HG02623 (cell line): ENCODE measurements around the gene TNP1.

Source experiments
- ATAC-seq: cut with Tn5 transposase; IDR thresholded peaks from one replicate; pipeline ENCODE4 v1.9.1; 2021; ENCODE audit warnings: moderate library complexity; ENCODE audit not compliant: unreplicated experiment

TNP1 gene

DNA sequence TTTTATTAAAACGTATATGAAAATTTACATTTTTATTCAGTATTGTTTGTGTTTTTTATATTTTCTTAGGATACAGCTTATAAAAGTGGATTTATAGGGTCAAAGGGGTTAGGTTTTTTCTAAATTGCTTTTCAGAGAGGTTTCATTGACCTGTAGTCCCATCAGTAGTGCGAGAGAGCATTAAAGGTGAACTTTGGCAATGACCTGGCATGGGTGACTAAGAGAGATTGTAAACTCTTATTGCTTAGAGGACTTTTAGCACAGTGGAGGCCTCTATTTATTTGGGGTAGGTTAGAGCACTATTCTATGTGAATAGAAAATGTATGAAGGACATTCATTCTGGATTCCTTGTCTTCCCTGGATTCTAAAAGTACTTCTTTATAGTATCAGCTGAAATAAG lies 16.0 kb upstream of the TNP1 start:
- no peak for ATAC-seq

DNA sequence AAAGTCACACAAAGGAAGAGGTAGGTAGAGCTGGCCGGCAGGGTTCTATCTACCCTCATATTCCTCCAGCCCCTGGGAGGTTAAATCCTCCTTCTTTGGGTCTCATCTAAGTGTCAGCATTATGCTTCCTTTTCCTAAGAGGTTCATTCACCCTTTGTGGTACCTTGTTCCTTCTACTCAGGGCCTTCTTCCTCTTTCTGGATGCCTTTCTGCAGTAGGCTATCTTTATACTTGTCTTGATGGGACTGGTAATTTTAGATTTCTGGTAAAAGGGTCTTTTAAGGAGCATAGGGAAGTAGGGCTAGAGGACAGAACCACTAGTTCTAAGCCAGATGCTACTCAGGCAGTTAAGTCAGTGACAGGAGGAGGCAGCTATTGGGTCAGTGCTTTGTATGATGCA lies 13.7 kb upstream of the TNP1 start:
- ATAC-seq, result no peak

GRCh38 chr2:216872624-216873023 lies 12.8 kb upstream of the TNP1 start:
- ATAC-seq, result no peak

DNA sequence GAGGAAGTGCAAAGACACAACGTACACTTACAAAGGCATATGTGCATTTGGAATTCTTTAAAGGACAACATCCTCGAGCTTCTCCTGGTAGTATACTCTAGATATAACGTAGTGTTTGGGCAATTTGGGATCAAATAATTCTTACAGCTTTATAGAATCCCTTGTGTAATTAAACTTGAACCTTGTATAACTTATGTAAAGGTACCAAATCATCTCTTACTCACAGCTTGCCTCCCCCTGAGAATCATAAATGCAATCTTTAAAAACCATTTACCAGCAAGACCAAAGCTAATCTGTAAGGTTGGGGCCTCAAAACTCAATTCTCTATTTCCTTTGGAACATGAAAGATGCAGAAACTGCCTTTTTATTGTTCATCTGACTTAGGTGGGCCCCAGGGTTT lies 12.2 kb upstream of the TNP1 start:
- ATAC-seq, result no peak

GRCh38 chr2:216871333-216871934 lies 11.6 kb upstream of the TNP1 start:
- ATAC-seq, result no peak

DNA sequence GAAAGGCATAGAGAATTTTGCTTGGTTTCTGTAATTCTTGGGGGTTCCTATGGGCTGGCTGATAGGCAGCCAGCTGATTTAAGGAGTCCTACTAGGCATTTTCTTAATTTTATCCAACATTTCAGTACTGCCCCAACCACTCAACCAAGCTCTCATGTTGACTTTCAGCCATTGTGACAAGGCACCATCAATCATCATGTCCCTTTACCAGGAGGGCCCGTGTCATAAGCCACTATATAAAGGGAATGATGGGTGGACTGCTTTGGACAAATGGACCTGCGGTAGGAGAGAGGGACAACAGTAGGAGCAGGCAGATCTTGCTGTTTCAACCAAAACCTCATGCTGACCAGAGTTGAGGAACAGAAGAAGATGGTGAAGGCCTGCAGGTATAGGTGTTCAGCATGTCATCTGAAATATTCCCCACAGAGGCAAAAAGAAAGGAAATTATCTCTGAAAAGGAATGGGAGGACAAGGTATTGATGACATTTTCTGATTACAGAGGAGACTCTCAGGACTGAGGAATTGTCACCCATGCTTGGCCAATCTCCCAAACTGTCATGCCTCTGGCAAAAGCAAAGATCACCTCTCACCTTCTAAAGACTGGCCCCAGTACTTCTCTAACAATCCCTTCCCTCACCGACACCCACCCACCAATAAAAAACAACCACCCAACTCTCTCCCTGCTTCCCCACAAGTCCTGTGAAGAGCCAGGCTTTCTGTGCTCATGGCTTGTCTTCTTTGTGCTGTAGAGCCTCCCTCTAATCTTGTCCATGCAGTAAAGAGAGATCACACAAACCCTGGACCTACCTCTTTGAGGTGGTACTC lies 10.9 kb upstream of the TNP1 start:
- ATAC-seq, result no peak

DNA sequence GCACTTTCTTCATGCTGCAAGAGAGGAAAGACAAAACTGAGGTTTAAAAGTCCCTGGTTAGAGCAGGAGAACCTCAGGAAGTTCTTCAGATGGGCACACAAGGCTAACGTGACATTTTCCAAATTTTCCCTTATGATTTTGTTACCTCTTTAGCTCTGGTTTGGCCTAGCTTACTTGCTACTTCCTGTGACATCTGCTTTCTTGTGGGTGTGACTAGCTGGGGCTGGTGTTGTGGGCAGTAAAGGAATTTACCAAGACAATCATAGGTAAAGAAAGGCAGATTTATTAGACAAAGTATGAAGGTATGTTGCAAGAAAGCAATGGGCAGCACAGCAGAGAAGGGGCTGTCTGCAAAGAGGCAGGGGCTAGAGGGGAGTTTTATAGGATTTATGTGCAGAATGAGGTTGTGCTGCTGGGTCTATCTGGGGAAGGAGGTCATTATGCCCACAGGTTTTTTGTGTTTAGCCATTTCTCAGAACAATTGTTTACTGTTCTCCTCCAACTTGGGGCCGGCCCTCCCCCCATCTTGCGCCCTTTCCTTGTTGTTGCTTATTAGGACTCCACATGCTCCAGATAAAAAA lies 6.7 kb upstream of the TNP1 start:
- ATAC-seq, result no peak

DNA sequence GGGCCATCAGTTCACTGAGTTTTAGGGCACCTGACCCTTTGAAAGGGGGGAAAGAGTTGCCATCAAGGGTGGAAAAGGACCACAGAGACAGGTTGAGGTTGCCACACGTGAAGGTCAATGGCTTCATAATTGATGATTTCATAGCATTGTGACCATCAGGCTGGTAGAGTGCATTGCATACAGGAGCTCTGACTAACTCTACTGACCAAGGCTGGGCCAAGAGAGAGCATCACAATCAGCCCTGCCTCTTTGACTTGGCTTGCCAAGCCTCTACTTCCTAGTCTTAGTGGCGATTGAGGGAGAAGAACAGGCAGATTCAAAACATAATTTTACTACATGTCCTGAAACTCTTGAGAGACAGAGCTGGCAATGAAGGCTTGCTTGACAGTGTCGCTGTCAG lies 5.8 kb upstream of the TNP1 start:
- no peak for ATAC-seq

DNA sequence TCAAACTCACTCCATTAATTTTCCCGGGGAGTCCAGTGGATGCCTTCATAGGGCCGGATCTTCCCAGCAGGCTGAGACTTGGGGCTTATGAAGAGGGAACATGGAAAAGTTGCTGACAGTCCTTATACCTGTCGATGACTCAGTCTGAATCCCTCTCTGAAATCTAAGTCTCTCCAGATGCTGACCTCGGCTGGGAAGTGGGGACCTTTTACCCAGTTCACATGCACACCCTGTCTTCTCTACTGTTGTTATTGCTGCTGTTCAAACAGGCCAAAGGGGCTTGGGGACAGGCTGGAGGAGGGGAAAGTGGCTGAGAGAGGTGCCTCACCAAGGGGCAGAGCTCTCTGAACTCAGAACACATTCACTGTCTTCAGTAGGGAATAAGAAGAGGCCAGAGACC lies 4.1 kb upstream of the TNP1 start:
- ATAC-seq, result no peak

GRCh38 chr2:216862628-216863398 lies 2.9 kb upstream of the TNP1 start:
- ATAC-seq, result no peak

DNA sequence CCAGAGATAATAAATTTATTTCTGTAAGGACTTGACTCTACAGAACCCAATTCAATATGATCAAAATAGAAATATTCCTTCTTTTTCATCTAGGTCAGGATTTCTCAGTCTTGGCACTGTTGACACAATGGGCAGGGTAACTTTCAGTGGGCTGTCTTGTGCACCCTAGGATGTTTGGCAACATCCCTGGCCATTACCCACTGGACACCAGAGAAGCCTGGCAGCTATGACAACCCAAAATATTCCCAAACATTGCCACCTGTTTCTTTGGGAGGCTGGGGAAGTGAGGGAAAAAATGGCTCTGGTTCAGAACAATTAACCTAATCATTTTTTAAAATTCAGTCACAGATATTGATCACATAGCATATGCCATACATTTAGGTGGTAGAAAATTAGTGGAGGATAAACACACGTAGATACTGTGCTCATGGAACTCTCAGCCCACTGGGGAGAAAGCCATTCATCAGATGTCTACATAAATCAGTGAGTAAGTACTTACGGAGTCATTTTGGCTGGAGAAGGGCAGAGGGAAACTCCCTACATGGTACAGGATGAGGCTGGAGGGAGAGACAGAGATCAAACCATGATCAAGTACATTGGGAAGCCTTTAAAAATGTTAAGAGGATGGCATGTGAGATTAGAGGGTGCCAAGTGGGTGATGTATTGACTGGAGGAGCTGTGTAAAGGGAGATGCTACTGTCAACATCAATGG lies 718 bp upstream of the TNP1 start:
- no peak for ATAC-seq

DNA sequence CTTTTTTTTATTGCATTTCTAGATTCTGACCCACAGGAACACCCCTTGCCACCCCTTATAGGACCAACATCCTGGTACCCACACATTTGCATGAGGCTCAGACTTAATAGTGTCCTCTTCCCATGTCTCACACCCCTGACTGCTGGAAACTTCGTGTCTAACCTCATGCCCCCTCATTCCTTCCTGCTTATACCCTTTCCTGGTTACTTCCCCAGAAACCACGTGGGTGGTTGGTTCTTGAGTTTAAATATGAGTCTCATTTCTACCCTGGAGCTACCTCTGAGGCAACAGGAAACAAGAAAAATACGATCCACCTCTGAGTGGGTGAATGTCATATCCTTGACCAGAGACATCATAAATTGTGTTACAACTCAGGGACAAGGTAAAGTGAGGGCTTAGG lies 1.6 kb downstream of the TNP1 start:
- no peak for ATAC-seq

DNA sequence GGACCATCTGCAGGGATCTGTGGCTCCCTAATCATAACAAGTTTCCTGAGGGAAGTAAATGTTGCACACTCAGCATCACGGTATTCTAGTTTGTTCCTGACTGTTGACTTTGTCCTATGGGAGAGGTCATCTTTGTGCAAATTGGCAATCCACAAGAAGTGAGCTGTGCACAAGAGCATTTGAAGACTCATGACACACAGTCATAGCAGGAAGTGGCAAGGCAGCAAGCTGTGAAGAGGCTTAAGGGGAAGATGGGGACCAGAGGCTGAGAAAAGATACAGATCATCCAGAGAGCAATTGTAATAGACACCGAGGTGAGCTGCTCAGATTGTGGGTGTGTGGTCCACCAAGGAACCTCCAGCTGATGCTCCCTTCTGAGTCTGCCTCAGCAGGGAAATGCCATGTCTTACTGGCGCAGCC lies 2.7 kb downstream of the TNP1 start:
- no peak for ATAC-seq

- no peak for ATAC-seq
Measured at GRCh38 chr2:216856406-216857065, 3.3 kb downstream of the TNP1 start.

GRCh38 chr2:216855605-216856004 lies 4.3 kb downstream of the TNP1 start:
- no peak for ATAC-seq

DNA sequence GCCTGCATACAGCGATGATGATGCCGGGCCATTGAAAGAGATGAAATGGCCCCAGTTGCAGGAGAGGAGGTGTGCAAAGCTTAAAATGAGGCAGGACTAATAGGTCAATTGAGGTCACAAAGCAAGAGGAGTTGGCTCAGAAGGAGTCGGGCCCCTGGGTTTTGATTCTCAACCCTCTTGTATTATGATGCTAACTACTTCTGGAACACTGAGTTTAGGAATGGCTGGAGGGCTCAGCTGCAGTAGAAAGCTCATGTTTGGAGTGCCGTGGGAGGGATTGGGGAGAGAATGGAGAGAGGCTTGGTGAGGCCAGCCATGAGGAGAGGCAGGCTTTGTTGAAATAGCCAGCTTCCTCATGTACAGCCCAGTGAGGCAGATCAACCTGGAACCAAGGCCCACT lies 4.8 kb downstream of the TNP1 start:
- ATAC-seq, result no peak

DNA sequence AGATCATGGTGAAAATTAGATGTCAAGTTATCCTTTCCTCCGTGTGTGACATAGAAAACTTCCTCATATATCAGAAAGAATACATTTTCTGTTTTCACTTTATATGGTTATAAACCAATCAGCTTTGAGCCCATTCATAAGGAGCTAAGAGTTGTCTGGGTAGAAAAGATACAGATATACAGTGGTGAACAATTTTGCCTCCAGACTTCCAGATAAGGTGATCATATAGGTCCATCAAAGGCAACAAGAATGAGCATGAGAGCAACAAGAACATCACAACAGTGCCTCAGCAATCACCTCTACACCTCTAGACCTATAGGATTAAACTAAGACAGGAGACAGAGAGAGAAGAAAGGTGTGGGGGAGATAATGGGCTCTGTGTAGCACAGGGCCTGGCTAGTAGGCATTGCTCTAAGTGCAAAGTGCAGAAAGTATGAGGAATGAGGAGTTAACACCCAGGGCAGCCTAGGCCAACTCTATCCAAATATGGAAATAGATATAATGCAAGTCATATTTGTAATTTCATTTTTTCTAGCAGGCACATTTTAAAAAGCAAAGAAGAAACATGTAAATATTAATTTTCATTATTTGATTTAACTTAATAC lies 8.3 kb downstream of the TNP1 start:
- ATAC-seq, result no peak

DNA sequence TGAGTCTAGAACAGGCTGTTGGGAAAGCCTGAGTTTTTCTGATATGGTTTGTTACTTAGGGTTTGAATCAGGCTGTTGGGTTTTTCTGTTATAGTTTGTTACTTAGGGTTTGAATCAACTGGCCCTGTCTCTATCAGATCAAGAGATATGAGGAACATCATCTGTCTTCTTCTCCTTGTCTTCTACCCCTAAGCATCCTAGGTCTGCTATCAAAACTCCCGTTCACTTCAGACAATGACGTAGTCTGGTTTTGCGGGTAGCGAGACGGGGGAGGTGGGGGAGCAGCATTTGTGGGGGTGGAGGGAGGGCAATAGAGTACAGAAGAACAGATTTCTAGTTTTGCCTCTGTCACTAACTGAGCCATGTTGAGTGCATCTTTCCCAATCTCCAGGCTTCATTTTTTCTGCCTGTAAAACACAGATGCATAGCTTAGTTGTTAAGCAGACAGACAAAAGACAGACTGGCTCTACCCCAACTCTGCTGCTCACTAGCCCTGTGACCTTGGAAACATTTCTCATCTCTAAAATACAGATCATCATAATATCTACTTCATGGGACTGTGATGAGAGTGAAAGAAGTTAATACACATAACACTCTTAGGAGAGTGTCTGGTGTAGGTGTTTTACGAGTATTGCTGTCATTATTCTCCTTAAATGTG lies 9.1 kb downstream of the TNP1 start:
- no peak for ATAC-seq

DNA sequence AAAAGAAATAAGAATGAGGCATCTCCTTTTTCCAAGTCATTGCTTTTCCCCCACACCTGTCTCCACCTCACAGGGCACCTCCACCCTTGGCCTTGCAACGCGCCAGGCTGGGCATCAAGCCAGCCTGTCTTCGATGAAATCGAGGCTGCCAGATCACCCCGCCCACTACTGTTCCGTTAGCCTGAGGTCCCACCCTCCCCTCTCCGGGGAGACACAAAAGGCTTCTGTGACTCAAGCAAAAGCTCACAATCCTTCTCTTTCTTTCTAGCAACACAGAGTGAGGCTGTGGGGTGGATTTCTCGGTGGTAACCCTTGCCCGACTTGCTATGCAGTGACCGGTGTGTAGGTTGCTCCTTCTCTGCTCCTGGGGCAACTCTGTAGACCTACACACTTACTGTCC lies 9.9 kb downstream of the TNP1 start:
- no peak for ATAC-seq

DNA sequence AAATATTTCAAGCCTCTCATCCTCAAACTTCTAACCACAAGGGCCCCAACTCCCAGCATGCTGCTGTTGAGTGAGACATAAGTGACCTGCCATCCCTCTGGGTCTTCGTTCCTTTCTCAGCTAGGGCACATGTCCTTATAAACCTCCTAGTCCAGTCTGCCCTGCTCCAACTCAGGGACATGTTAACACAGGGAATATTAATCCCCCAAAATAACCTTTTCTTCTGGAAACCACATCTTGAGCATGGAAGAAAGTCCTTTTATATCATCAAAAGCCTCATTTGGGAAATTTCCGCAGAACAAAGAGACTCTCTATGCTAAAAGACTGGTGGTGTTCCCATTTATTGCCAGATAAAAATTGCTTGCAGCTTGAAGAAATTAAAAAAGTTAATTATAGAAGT lies 14.4 kb downstream of the TNP1 start:
- ATAC-seq, result no peak
